K562 (cell line): Measurements from ENCODE around the gene DESI2. TPM values are rescaled to one million over a fixed set of nuclear protein-coding genes. Genes with fewer than 3 reads are reported as not detected.

Experiments
- ADNP ChIP-seq: fragments of 200-800 bp; sonication (Bioruptor generic); IDR thresholded peaks from 2 replicates; pipeline ENCODE4 v1.6.1; 2016; ENCODE audit warnings: missing genetic modification characterization, missing compliant biosample characterization
- ATF3 ChIP-seq, 2 experiments: fragments of 450-650 bp in 1 of 2; sonication (generic) in 1 of 2; formaldehyde crosslinking in 1 of 2; IDR thresholded peaks in 1 of 2; conservative IDR thresholded peaks in 1 of 2; 2 replicates each; pipeline versions ENCODE4 v1.6.1 to v1.8.1; 2016 to 2023; ENCODE audit warnings: mild to moderate bottlenecking in 2 of 2, moderate library complexity in 2 of 2, inconsistent platforms in 1 of 2, missing genetic modification reagents in 1 of 2
- CBFB ChIP-seq: sonication (generic); formaldehyde crosslinking; IDR thresholded peaks from 2 replicates; pipeline ENCODE4 v1.4.0; 2020; ENCODE audit warnings: mild to moderate bottlenecking, missing genetic modification reagents
- HDAC1 ChIP-seq, 2 experiments: fragments of 450-650 bp; IDR thresholded peaks; 2 replicates each; pipeline ENCODE4 v1.6.1; 2016 to 2017; ENCODE audit warnings: inconsistent platforms in 1 of 2, mild to moderate bottlenecking in 1 of 2, moderate library complexity in 1 of 2
- KAT8 ChIP-seq: fragments of 450-650 bp; IDR thresholded peaks from 2 replicates; pipeline ENCODE4 v1.6.1; 2016; ENCODE audit warnings: low read depth, mild to moderate bottlenecking
- MCM2 ChIP-seq: fragments of 450-650 bp; IDR thresholded peaks from 2 replicates; pipeline ENCODE4 v1.6.1; 2017; ENCODE audit warnings: low read depth, mild to moderate bottlenecking
- MLX ChIP-seq, 2 experiments: fragments of 450-650 bp in 1 of 2; sonication (generic) in 1 of 2; formaldehyde crosslinking; conservative IDR thresholded peaks; 2 replicates each; pipeline versions ENCODE4 v1.4.0 to v1.8.1; 2020 to 2022; ENCODE audit warnings: mild to moderate bottlenecking in 1 of 2, missing genetic modification reagents in 1 of 2
- NR4A1 ChIP-seq, 2 experiments: fragments of 250-450 bp in 1 of 2; fragments of 450-650 bp in 1 of 2; sonication (Bioruptor Pico) in 1 of 2; IDR thresholded peaks; 2 replicates each; pipeline versions ENCODE4 v1.4.0 to v1.6.1; 2016 to 2020; ENCODE audit warnings: mild to moderate bottlenecking in 2 of 2, missing compliant biosample characterization in 1 of 2, missing genetic modification characterization in 1 of 2, moderate library complexity in 1 of 2
- PCBP2 ChIP-seq: fragments of 200-400 bp; formaldehyde crosslinking; IDR thresholded peaks from 2 replicates; pipeline ENCODE4 v1.6.1; 2018; ENCODE audit warnings: low read length, low read depth, mild to moderate bottlenecking, moderate library complexity; ENCODE audit not compliant: poor library complexity, severe bottlenecking
- POLR2G ChIP-seq: fragments of 200-400 bp; formaldehyde crosslinking; IDR thresholded peaks from 2 replicates; pipeline ENCODE4 v1.6.1; 2017; ENCODE audit warnings: low read depth, mild to moderate bottlenecking, antibody characterized with exemption, low read length, moderate library complexity
- PRDM10 ChIP-seq: fragments of 450-650 bp; IDR thresholded peaks from 2 replicates; pipeline ENCODE4 v1.6.1; 2018; ENCODE audit not compliant: partially characterized antibody
- SMAD2 ChIP-seq: fragments of 150-350 bp; IDR thresholded peaks from 2 replicates; pipeline ENCODE4 v1.6.1; 2014; ENCODE audit warnings: low read depth, mild to moderate bottlenecking, low read length
- SMARCA4 ChIP-seq: fragments of 450-650 bp; IDR thresholded peaks from 2 replicates; pipeline ENCODE4 v1.6.1; 2016
- SNIP1 ChIP-seq: fragments of 450-650 bp; IDR thresholded peaks from 2 replicates; pipeline ENCODE4 v1.7.1; 2017; ENCODE audit warnings: low read depth, mild to moderate bottlenecking
- SNRNP70 ChIP-seq: fragments of 200-400 bp; formaldehyde crosslinking; optimal IDR thresholded peaks from 2 replicates; pipeline ENCODE3; 2017; ENCODE audit warnings: low read depth, low read length
- SP1 ChIP-seq: sonication (generic); formaldehyde crosslinking; IDR thresholded peaks from 2 replicates; pipeline ENCODE4 v1.8.1; 2022; ENCODE audit warnings: mild to moderate bottlenecking, missing genetic modification reagents
- TAF9B ChIP-seq: fragments of 450-650 bp; IDR thresholded peaks from 2 replicates; pipeline ENCODE4 v1.6.1; 2018; ENCODE audit warnings: mild to moderate bottlenecking; ENCODE audit not compliant: partially characterized antibody
- ZBTB2 ChIP-seq: fragments of 450-650 bp; IDR thresholded peaks from 2 replicates; pipeline ENCODE4 v1.6.1; 2016; ENCODE audit warnings: antibody characterized with exemption
- ZNF696 ChIP-seq: fragments of 250-450 bp; sonication (Bioruptor Pico); conservative IDR thresholded peaks from 2 replicates; pipeline ENCODE4 v1.4.0; 2020; ENCODE audit warnings: mild to moderate bottlenecking, moderate library complexity
- polyA plus RNA-seq, 8 experiments: library from polyadenylated mRNA; depleted of rRNA in 4 of 8; stranded (reverse) in 5 of 8; unstranded in 3 of 8; fragments of >200 nt; fragmentation: Nextera tagmentation in 2 of 8; fragmentation: Illumina TruSeq in 1 of 8; extraction: Ambion mirVana in 2 of 8; extraction: Trizol in 1 of 8; gene quantifications; 2 replicates each; pipeline versions ENCODE4 v1.2.1 to v1.2.3, GENCODE V29; 2011 to 2014; ENCODE audit warnings: inconsistent platforms in 1 of 8, missing spikeins in 1 of 8
- total RNA-seq, 7 experiments: library from RNA; depleted of rRNA in 6 of 7; stranded (reverse); fragments of >200 nt in 6 of 7; fragmentation: Illumina TruSeq in 2 of 7; extraction: Trizol in 2 of 7; gene quantifications; 2 replicates each; pipeline versions ENCODE4 v1.2.1 to v1.2.3, GENCODE V29; 2011 to 2021; ENCODE audit warnings: low replicate concordance in 1 of 7

Gene DESI2
- total and polyA plus RNA-seq, 9 of the 15 experiments (the other 6 are each of a cell fraction or from before 2014, with no cell fraction given) = 17.4 to 59.4 (median 38.4) TPM

GRCh38 chr1:244652623-244653438 is at the start of gene DESI2 (continued):
- TF ChIP-seq ATF3 (IDR thresholded peaks at IDR 0.05) (no peak), ATF3 (CRISPR knock-in tag; conservative IDR thresholded peaks at IDR 0.05) (no peak; the same call in 1 of the 2 replicates), SP1 (CRISPR knock-in tag) (peak; percentile 83), SMAD2 (no peak), ZNF696 (CRISPR knock-in tag) (no peak), MLX (CRISPR knock-in tag; conservative IDR thresholded peaks at IDR 0.05) (0 out of 4 replicates have a peak, but pooled peaks of 1 of the 2 experiments have one; percentile 55), SNIP1 (no peak), HDAC1 (IDR thresholded peaks at IDR 0.05) (peak in 1 of 2 experiments; percentile 76; a peak in 2 of 4 replicates), SMARCA4 (no peak), CBFB (CRISPR knock-in tag) (peak; percentile 6; the same call in 1 of the 2 replicates), NR4A1 (CRISPR knock-in tag; IDR thresholded peaks at IDR 0.05) (peak; percentile 58; the same call in 1 of the 2 replicates), NR4A1 (tag; IDR thresholded peaks at IDR 0.05) (0 out of 2 replicates have a peak, but pooled peaks have one; percentile 27), ADNP (tag) (no peak), PCBP2 (no peak), PRDM10 (peak; percentile 11), ZBTB2 (no peak), KAT8 (no peak), MCM2 (no peak), POLR2G (peak; percentile 100), TAF9B (no peak), SNRNP70 (no peak)
